A673 (cell line): Measurements from ENCODE around the gene C17orf100.

Experiments
- CTCF ChIP-seq: fragments of 300-800, 200-600 bp; sonication (generic); conservative IDR thresholded peaks from 2 replicates; pipeline ENCODE4 v1.5.1; 2017; ENCODE audit warnings: low read depth, mild to moderate bottlenecking, antibody characterized with exemption, low read length, moderate library complexity, mixed read lengths
- EZH2 ChIP-seq: fragments of 200-600 bp; sonication (generic); IDR thresholded peaks from 2 replicates; pipeline ENCODE4 v1.6.1; 2017; ENCODE audit warnings: borderline replicate concordance, low read depth, mild to moderate bottlenecking, mixed read lengths, antibody characterized with exemption, low read length; ENCODE audit not compliant: poor library complexity, severe bottlenecking

GRCh38 chr17:6701719-6702118, 50.2 kb downstream of the C17orf100 start:
- TF ChIP-seq CTCF, result peak; percentile 65
- no peak for TF ChIP-seq EZH2
